C4-2B (cell line): ENCODE results near the gene R3HDM2.

ENCODE experiments used
- ZFX ChIP-seq: fragments of 450-650 bp; IDR thresholded peaks from 2 replicates; pipeline ENCODE4 v1.6.1; 2017
- TF ChIP-seq, protein P1 (sequence below): fragments of 450-650 bp; conservative IDR thresholded peaks from 2 replicates; pipeline ENCODE4 v1.5.1; 2017; ENCODE audit warnings: mild to moderate bottlenecking

DNA sequence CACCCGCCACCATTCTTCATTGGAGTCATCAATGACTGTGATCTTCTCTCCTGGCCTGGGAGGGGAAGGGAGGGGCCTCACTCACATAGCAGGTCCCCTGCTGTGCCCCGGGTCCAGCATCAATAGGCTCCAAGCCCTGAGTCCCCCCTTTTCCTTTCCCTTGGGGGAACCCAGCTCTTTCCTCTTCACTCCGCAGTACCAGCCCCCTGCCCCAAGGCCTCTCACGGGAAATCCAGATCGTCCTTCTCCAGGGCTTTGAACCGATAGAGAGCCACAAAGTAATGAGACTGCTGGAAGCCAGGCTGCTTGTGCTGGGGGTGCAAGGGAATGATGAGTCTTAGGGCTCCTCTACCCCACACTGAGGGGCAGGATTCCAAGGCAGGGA lies 186.5 kb downstream of the R3HDM2 start:
- TF ChIP-seq, protein P1, sequence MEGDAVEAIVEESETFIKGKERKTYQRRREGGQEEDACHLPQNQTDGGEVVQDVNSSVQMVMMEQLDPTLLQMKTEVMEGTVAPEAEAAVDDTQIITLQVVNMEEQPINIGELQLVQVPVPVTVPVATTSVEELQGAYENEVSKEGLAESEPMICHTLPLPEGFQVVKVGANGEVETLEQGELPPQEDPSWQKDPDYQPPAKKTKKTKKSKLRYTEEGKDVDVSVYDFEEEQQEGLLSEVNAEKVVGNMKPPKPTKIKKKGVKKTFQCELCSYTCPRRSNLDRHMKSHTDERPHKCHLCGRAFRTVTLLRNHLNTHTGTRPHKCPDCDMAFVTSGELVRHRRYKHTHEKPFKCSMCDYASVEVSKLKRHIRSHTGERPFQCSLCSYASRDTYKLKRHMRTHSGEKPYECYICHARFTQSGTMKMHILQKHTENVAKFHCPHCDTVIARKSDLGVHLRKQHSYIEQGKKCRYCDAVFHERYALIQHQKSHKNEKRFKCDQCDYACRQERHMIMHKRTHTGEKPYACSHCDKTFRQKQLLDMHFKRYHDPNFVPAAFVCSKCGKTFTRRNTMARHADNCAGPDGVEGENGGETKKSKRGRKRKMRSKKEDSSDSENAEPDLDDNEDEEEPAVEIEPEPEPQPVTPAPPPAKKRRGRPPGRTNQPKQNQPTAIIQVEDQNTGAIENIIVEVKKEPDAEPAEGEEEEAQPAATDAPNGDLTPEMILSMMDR = no peak
- no peak for TF ChIP-seq ZFX
